Measurements from ENCODE around the gene CDA. TPM values are rescaled to one million over a fixed set of nuclear protein-coding genes. Genes with fewer than 3 reads are reported as not detected.
A peak's percentile ranks its signal among the peaks of the same experiment; 100 is the strongest.

Gene CDA
- total and polyA plus RNA-seq, 9 of the 15 experiments (the other 6 are each of a cell fraction or from before 2014, with no cell fraction given): not detected

DNA sequence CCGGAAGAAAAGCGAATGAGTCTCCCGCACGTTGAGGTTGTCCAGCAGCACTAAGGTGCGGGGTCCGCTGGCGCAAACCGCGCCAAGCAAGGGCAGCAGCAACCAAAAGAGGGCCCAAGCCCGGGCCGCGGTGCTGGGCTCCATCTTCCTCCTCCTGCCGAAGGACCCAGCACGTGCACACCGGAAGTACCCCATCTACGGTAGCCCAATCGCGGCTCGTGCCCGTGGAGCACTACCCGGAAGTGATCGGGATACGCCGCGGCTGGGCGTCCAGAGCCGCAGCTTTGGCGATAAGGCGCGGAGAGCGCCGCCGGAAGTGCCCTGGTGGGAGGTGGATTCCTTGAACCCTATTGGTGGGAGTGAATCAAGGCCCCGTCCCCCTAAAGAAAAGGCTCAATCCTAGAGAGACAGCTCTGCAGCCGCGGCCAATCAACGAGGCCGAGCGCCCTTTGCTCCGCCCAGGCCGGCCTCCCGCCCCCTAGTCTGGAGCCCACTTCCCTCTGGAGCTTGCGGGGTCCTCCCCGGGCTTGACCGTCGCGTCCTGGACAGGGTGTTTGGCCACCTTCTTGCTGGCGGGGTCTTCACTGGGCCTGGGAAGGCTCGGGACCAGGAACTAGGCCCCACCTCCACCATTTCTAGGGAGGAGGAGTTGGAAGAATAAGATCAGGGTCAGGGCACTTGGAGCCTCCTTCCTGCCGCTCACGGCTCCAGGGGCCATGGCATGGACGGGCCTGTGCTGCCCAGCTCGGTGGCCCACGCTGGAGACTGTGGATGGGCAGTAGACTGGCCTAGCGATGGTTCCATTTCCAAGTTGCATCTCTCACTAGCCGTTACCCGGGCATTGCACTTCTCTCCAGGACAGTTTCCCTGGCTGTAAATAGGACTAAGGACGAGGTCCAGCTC is 72.6 kb downstream of the CDA start, which contains the start of gene DDOST (continued):
- TF ChIP-seq POLR2G (IDR thresholded peaks at IDR 0.05; ENCODE audit: low read depth, low read length) (peak; percentile 95), DIDO1 (tag; IDR thresholded peaks at IDR 0.05; ENCODE audit: low read depth) (peak; percentile 91), MBD1 (CRISPR knock-in tag; IDR thresholded peaks at IDR 0.05) (no peak), NFXL1 (CRISPR knock-in tag; IDR thresholded peaks at IDR 0.05) (no peak), KLF10 (CRISPR knock-in tag; IDR thresholded peaks at IDR 0.05) (no peak), PML (IDR thresholded peaks at IDR 0.05; ENCODE audit: low read length) (peak; percentile 79), SMARCA4 (IDR thresholded peaks at IDR 0.05) (0 out of 2 replicates have a peak, but pooled peaks have one; percentile 23), TAF9B (IDR thresholded peaks at IDR 0.05; ENCODE audit: partially characterized antibody) (peak; percentile 83), PBX2 (CRISPR knock-in tag; IDR thresholded peaks at IDR 0.05; ENCODE audit: low read depth) (no peak), PBX2 (tag; conservative IDR thresholded peaks at IDR 0.05; ENCODE audit: low read depth) (no peak), RCOR1 (IDR thresholded peaks at IDR 0.05; ENCODE audit: borderline replicate concordance in 1 of 2, low read depth in 2 of 2, low read length in 2 of 2) (peak in 1 of 2 experiments; percentile 50; a peak in 1 of 4 replicates), MXI1 (IDR thresholded peaks at IDR 0.05; ENCODE audit: low read depth, low read length) (peak; percentile 62; the same call in 1 of the 2 replicates), CEBPB (tag; IDR thresholded peaks at IDR 0.05) (no peak), NCOR1 (IDR thresholded peaks at IDR 0.05) (no peak), MECOM (CRISPR knock-in tag; IDR thresholded peaks at IDR 0.05) (no peak), NCOA2 (IDR thresholded peaks at IDR 0.05; ENCODE audit: partially characterized antibody in 2 of 2) (no peak), ZNF384 (IDR thresholded peaks at IDR 0.05; ENCODE audit: low read depth, low read length) (peak; percentile 48)
- TF ChIP-seq, protein P1, sequence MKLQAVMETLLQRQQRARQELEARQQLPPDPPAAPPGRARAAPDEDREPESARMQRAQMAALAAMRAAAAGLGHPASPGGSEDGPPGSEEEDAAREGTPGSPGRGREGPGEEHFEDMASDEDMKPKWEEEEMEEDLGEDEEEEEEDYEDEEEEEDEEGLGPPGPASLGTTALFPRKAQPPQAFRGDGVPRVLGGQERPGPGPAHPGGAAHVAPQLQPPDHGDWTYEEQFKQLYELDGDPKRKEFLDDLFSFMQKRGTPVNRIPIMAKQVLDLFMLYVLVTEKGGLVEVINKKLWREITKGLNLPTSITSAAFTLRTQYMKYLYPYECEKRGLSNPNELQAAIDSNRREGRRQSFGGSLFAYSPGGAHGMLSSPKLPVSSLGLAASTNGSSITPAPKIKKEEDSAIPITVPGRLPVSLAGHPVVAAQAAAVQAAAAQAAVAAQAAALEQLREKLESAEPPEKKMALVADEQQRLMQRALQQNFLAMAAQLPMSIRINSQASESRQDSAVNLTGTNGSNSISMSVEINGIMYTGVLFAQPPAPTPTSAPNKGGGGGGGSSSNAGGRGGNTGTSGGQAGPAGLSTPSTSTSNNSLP (IDR thresholded peaks at IDR 0.05; ENCODE audit: borderline replicate concordance, low read depth, low read length): peak; percentile 84; the same call in 1 of the 2 replicates
- TF ChIP-seq, protein P2, sequence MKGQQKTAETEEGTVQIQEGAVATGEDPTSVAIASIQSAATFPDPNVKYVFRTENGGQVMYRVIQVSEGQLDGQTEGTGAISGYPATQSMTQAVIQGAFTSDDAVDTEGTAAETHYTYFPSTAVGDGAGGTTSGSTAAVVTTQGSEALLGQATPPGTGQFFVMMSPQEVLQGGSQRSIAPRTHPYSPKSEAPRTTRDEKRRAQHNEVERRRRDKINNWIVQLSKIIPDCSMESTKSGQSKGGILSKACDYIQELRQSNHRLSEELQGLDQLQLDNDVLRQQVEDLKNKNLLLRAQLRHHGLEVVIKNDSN (CRISPR knock-in tag; IDR thresholded peaks at IDR 0.05): peak; percentile 69
- TF ChIP-seq, protein P3, sequence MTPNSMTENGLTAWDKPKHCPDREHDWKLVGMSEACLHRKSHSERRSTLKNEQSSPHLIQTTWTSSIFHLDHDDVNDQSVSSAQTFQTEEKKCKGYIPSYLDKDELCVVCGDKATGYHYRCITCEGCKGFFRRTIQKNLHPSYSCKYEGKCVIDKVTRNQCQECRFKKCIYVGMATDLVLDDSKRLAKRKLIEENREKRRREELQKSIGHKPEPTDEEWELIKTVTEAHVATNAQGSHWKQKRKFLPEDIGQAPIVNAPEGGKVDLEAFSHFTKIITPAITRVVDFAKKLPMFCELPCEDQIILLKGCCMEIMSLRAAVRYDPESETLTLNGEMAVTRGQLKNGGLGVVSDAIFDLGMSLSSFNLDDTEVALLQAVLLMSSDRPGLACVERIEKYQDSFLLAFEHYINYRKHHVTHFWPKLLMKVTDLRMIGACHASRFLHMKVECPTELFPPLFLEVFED (CRISPR knock-in tag; conservative IDR thresholded peaks at IDR 0.05): no peak
